HG02938 (cell line): Measurements from ENCODE around the gene COL28A1.
"Not testable (repeated sequence)": the region's sequence is repeated elsewhere in the genome, so short reads cannot be mapped to it uniquely, and the experiment has no call there.

ENCODE experiments used
- ATAC-seq: cut with Tn5 transposase; IDR thresholded peaks from one replicate; pipeline ENCODE4 v1.9.1; 2021; ENCODE audit warnings: mild to moderate bottlenecking, moderate library complexity; ENCODE audit not compliant: unreplicated experiment

COL28A1 gene

DNA sequence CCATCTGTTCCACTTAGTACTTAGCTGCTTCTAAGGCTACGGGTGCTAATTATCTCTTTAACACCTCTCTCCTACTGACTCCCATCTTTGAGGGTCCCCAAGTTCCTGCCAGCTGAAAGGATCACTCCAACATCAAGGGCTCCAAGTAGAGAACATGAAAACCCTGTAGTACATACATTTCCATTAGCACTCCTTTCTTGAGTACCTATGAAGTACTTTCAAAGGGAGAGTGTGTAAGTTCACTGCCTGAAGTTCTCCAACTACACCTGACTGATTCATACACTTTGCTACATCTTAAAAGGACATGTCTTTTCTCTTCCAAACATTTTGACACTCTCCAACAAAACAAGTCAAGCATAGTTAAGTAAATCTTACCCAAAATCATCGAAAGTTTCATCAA, 113.8 kb downstream of the COL28A1 start:
- no peak for ATAC-seq

DNA sequence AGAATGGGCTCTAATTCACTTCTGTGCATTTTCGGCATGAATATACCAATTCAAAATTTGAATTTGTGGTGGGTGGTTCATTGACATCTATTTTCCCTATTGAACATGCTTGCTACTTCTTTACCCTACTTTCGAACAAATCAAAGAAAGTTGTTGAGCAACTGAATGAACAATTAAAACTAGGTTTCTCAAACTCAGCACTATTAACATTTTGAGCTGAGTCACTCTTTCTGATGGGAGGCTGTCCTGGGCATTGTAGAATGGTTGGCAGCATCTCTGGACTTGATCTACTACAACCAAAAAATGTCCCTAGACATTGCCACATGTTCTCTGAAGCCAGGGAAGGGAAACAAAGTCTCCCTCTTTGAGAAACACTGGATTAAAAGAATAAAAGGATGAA, 116.7 kb downstream of the COL28A1 start:
- ATAC-seq: no peak

- ATAC-seq: no peak
These were observed 117.8 kb downstream of the COL28A1 start for GRCh38 chr7:7417851-7418250.

GRCh38 chr7:7417414-7417813, 118.3 kb downstream of the COL28A1 start:
- no peak for ATAC-seq

DNA sequence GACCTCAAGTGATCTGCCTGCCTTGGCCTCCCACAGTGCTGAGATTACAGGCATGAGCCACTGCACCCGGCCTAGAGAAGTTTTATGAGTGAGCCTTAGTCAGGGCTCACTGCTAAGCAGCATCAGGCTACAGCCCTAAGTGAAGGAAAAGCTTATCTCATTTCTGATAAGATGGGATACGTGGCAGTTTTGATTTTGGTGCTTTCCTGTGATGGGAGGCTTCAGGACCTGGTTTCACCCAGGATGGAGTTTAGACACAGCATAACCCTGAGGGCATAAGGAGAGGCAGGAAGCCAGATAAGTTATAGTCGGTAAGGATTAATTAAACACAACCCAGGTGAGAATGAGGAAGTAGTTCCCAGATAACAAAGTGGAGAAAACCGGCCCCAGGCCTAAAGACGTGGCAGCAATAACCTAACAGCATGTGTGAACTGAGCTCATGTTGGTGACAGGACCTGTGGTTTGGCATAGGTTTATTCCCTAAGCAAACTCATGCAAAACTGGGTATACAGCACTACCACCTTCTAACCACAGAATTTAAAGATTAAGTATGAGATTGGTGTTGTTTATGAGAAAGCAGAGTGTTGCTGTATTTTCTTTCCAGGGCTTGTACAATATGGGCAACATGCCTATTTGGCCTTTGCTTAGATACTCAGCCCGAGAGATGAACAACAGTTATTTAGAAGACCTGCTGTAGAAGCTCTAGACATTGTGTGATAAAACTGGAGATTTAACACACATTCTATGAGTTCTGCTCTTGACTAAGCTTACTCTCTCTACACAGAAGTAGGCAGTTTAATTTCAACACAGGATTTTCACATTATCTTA, 119.4 kb downstream of the COL28A1 start:
- ATAC-seq: peak; percentile 58

GRCh38 chr7:7414791-7415603, 120.7 kb downstream of the COL28A1 start:
- no peak for ATAC-seq

DNA sequence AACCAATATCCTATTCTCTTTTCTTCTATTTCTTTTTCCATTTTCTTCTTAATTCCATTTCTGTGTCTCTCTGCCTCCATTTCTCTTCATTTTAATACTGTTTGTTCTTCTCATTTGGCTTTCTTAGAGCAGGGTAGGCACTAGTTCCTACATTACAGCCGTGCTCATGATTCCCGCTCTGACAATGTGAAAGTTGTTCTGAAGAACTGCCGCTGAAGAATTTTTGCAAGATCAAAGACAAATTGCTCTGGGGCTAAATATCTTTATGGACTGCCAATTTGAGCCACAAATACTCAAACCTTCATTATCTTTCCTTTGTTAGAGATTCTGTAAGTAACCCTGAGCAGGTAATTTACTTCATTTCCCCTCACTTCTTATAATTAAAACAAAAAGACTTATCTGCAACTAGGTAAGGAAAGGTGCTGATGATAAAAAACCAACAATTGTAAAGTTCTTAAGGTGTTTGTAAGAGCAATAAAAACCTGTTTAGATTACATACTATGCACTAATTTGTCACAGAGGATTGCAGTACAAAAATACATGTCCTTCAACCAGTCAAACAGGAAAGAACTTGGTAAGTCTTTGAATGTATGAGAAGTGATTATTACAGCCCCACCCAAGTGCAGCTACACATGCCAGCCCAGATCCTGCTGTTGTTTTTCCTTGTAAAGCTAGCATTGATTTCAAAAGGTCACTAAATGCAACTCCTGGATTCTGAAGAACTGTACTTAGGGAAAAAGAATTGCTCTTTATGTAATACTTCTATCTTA, 127.5 kb downstream of the COL28A1 start:
- ATAC-seq: no peak

- ATAC-seq: no peak
These were observed 130.2 kb downstream of the COL28A1 start for GRCh38 chr7:7405461-7405860.

DNA sequence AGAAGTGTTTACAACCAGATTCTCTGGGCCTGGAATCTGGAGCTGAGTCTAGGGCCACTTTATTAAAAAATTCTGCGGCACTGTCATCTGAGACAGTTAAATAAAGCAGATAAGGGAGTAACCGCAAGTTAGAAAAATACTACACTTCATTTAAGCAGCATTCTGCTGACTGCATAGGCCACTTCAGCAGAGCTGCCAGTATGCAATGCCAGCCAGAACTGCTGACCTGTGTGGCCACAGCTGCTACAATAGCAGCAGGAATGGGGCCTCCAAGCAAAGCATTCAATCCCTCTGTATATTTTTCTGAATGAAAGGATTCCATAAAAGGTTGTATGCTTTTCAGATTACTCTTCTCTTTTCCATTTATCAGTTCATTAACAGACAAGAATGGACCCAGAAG, 136.0 kb downstream of the COL28A1 start:
- no peak for ATAC-seq

DNA sequence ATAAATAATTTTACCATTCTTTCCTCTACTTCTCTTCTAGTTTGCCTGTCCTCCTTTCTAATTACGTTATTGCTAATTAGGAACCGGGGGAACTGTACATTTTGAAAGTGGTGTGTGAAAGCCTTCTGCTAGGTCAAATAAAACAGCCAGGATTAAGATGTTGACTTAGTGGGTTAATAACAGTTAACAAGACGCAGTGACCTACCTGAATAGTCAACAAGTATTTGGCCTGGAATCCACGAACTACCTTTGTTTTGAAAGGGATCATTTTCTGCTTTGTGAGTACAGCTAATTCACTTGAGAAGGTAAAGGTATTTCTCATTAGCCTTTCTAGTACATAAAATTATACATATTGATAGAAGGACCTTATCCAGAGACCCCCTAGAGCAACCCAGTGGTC, 139.9 kb downstream of the COL28A1 start:
- no peak for ATAC-seq

DNA sequence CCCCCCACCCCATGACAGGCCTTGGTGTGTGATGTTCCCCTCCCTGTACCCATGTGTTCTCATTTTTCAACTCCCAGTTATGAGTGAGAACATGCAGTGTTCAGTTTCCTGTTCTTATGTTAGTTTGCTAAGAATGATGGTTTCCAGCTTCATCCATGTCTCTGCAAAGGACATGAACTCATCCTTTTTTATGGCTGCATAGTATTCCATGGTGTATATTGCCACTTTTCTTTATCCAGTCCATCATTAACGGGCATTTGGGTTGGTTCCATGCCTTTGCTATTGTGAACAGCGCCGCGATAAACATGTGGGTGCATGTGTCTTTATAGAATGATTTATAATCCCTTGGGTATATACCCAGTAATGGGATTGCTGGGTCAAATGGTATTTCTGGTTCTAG, 147.5 kb downstream of the COL28A1 start:
- ATAC-seq: not testable (repeated sequence)

- ATAC-seq: no peak
These were observed 150.3 kb downstream of the COL28A1 start for GRCh38 chr7:7385421-7385820.

DNA sequence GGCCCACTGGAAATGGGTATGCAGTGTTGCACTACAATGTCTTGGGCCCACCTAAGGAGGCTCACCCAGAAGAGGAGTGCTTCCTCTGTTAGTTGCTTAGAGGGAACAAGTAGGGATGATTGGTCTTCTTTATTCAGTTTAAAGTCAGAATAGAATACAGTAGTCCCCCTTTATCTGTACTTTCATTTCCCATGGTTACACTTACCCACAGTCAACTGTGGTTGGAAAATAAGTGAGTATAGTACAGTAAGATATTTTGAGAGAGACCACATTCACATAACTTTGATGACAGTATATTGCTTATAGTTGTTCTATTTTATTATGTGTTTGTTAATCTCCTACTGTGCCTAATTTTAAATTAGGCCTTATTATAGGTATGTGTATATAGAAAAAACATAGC, 151.4 kb downstream of the COL28A1 start:
- ATAC-seq: no peak

- no peak for ATAC-seq
These were observed 160.1 kb downstream of the COL28A1 start for GRCh38 chr7:7375538-7375937.

DNA sequence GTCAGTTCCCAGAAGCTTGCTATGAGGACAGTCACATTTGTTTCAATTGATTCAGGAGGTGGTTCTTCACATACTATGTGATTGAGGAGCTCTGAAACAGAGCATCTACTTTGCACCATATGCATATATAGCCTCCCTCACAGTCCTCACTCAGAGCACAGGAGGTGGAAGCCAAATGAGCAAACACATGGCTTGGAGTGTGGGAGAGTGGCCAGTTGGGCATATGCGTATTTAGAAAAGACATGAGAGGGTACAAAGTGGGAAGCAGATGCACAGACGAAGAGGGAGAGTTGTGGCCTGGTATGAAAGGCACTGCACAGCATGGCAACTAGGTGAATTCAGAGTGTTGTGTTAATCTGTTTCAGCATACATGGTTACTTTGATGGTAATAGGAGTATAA, 165.6 kb downstream of the COL28A1 start:
- no peak for ATAC-seq

GRCh38 chr7:7369134-7369533, 166.5 kb downstream of the COL28A1 start:
- no peak for ATAC-seq

GRCh38 chr7:7354674-7355073, 181.0 kb downstream of the COL28A1 start:
- no peak for ATAC-seq

DNA sequence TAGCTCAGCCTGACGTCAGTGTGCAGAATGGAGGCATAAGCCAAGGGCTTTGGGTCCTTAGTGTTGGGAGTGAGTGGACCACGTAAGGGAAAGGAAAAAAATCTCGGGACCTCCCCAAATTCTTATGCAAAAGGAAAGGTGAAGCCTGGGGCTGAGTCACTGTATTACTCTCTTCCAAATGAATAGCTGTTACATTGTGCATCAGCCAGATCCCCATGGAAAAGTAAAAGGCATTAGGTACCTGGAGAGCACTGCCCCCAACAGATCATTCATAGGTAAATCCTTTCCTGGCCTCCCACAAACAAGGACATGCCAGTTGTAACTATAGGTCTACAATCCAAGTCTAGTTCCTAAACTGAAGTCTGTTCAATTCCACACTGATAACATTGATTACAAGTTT, 182.8 kb downstream of the COL28A1 start:
- ATAC-seq: no peak

- ATAC-seq: no peak
These were observed 183.8 kb downstream of the COL28A1 start for GRCh38 chr7:7351832-7352231.

GRCh38 chr7:7351156-7351555, 184.5 kb downstream of the COL28A1 start:
- ATAC-seq: no peak

GRCh38 chr7:7349156-7349555, 186.5 kb downstream of the COL28A1 start:
- no peak for ATAC-seq
